H9 (cell line): ENCODE data around the gene RABGEF1. TPM values are rescaled to one million over a fixed set of nuclear protein-coding genes. Genes with fewer than 3 reads are reported as not detected.
"Not testable (repeated sequence)": the region's sequence is repeated elsewhere in the genome, so short reads cannot be mapped to it uniquely, and the experiment has no call there.

Source experiments
- DNase-seq: peaks from one replicate; pipeline ENCODE4 v3.0.0-alpha.2; 2017
- H2AFZ ChIP-seq: one replicate; pipeline ENCODE4 v1.6.1; 2013; ENCODE audit warnings: mild to moderate bottlenecking, low read length, control low read depth, moderate library complexity
- H2AK5ac ChIP-seq: 2 replicates; pipeline ENCODE4 v1.6.1; 2013; ENCODE audit warnings: low read length, control low read depth, mixed read lengths; ENCODE audit not compliant: insufficient read length
- H2BK120ac ChIP-seq: one replicate; pipeline ENCODE4 v1.6.1; 2013; ENCODE audit warnings: low read depth, mild to moderate bottlenecking, low read length, control low read depth, inconsistent platforms; ENCODE audit not compliant: poor library complexity, severe bottlenecking
- H2BK12ac ChIP-seq: 2 replicates; pipeline ENCODE4 v1.6.1; 2013; ENCODE audit warnings: low read length, control low read depth, mixed read lengths, low read depth; ENCODE audit not compliant: insufficient read length
- H2BK15ac ChIP-seq: 2 replicates; pipeline ENCODE4 v1.6.1; 2013; ENCODE audit warnings: low read depth, low read length, control low read depth
- H2BK20ac ChIP-seq: one replicate; pipeline ENCODE4 v1.6.1; 2013; ENCODE audit warnings: low read depth, mild to moderate bottlenecking, low read length, control low read depth, inconsistent platforms; ENCODE audit not compliant: poor library complexity, severe bottlenecking
- H2BK5ac ChIP-seq: 2 replicates; pipeline ENCODE4 v1.6.1; 2013; ENCODE audit warnings: low read length, control low read depth, mixed read lengths; ENCODE audit not compliant: insufficient read length
- H3K14ac ChIP-seq: 2 replicates; pipeline ENCODE4 v1.6.1; 2013; ENCODE audit warnings: low read length, control low read depth; ENCODE audit not compliant: insufficient read depth
- H3K18ac ChIP-seq: 2 replicates; pipeline ENCODE4 v1.6.1; 2013; ENCODE audit warnings: low read depth, mild to moderate bottlenecking, mixed read lengths, low read length, control low read depth; ENCODE audit not compliant: insufficient read length
- H3K23ac ChIP-seq: 2 replicates; pipeline ENCODE4 v1.6.1; 2013; ENCODE audit warnings: low read length, control low read depth, mixed read lengths, low read depth; ENCODE audit not compliant: insufficient read length
- H3K23me2 ChIP-seq: 2 replicates; pipeline ENCODE4 v1.6.1; 2013; ENCODE audit warnings: low read depth, mild to moderate bottlenecking, mixed read lengths, low read length, control low read depth; ENCODE audit not compliant: insufficient read length, poor library complexity, severe bottlenecking
- H3K27ac ChIP-seq: 2 replicates; pipeline ENCODE4 v1.5.1; 2013; ENCODE audit warnings: low read length, control low read depth, mixed read lengths, low read depth; ENCODE audit not compliant: insufficient read length
- H3K27me3 ChIP-seq: 2 replicates; pipeline ENCODE4 v1.6.1; 2013; ENCODE audit warnings: low read length, control low read depth, inconsistent platforms; ENCODE audit not compliant: insufficient read depth
- H3K4ac ChIP-seq: 2 replicates; pipeline ENCODE4 v1.6.1; 2013; ENCODE audit warnings: low read depth, mild to moderate bottlenecking, control low read depth, inconsistent platforms, low read length, moderate library complexity
- H3K4me1 ChIP-seq: 2 replicates; pipeline ENCODE4 v1.6.1; 2013; ENCODE audit warnings: low read length, control low read depth, inconsistent platforms; ENCODE audit not compliant: insufficient read depth
- H3K4me2 ChIP-seq: 2 replicates; pipeline ENCODE4 v1.6.1; 2013; ENCODE audit warnings: low read length, control low read depth, mixed read lengths; ENCODE audit not compliant: insufficient read length, insufficient read depth
- H3K56ac ChIP-seq: 2 replicates; pipeline ENCODE4 v1.6.1; 2013; ENCODE audit warnings: low read depth, mild to moderate bottlenecking, mixed read lengths, low read length, control low read depth; ENCODE audit not compliant: insufficient read length
- H3K79me1 ChIP-seq: 2 replicates; pipeline ENCODE4 v1.6.1; 2013; ENCODE audit warnings: low read depth, mild to moderate bottlenecking, moderate library complexity, low read length, control low read depth, inconsistent platforms; ENCODE audit not compliant: insufficient read depth, poor library complexity, severe bottlenecking
- H3K79me2 ChIP-seq: 2 replicates; pipeline ENCODE4 v1.6.1; 2013; ENCODE audit warnings: low read length, control low read depth, inconsistent platforms; ENCODE audit not compliant: insufficient read depth
- H3K9ac ChIP-seq: 2 replicates; pipeline ENCODE4 v1.6.1; 2013; ENCODE audit warnings: low read length, control low read depth, mixed read lengths; ENCODE audit not compliant: insufficient read length; ENCODE audit errors: extremely low read depth
- H3K9me3 ChIP-seq: one replicate; pipeline ENCODE4 v1.6.1; 2013; ENCODE audit warnings: low read depth, low read length, inconsistent platforms; ENCODE audit not compliant: control insufficient read depth
- H3T11ph ChIP-seq: one replicate; pipeline ENCODE4 v1.6.1; 2013; ENCODE audit warnings: mild to moderate bottlenecking, low read length, control low read depth, inconsistent platforms
- H4K20me1 ChIP-seq: one replicate; pipeline ENCODE4 v1.6.1; 2013; ENCODE audit not compliant: control insufficient read depth, insufficient read length, insufficient read depth
- H4K5ac ChIP-seq: 2 replicates; pipeline ENCODE4 v1.6.1; 2013; ENCODE audit warnings: low read depth, mild to moderate bottlenecking, mixed read lengths, low read length, control low read depth; ENCODE audit not compliant: insufficient read length
- H4K8ac ChIP-seq: replicated peaks from 2 replicates; pipeline ENCODE4 v1.6.1; 2013; ENCODE audit warnings: low read length, control low read depth, mixed read lengths, low read depth; ENCODE audit not compliant: insufficient read length
- H4K91ac ChIP-seq: 2 replicates; pipeline ENCODE4 v1.6.1; 2013; ENCODE audit warnings: low read depth, mild to moderate bottlenecking, moderate library complexity, mixed read lengths, low read length, control low read depth; ENCODE audit not compliant: insufficient read length
- H3K27ac Mint-ChIP-seq, 3 experiments: 2 replicates in 2 of 3; 3 replicates in 1 of 3; pipeline ENCODE4 v1.8.0; 2020 to 2021; ENCODE audit warnings: mixed read lengths in 3 of 3, mild to moderate bottlenecking in 1 of 3, moderate library complexity in 1 of 3
- H3K27me3 Mint-ChIP-seq: 2 replicates; pipeline ENCODE4 v1.8.0; 2021; ENCODE audit warnings: low read depth, mild to moderate bottlenecking, moderate library complexity, mixed read lengths
- H3K36me3 Mint-ChIP-seq, 3 experiments: 2 replicates in 2 of 3; 3 replicates in 1 of 3; pipeline ENCODE4 v1.8.0; 2020 to 2021; ENCODE audit warnings: low read depth in 3 of 3, mixed read lengths in 3 of 3; ENCODE audit not compliant: insufficient read depth in 1 of 3
- H3K4me1 Mint-ChIP-seq, 2 experiments: 2 replicates each; pipeline ENCODE4 v1.8.0; 2020; ENCODE audit warnings: mixed read lengths in 2 of 2
- H3K4me3 Mint-ChIP-seq, 2 experiments: 2 replicates in 1 of 2; 3 replicates in 1 of 2; pipeline ENCODE4 v1.8.0; 2020 to 2021; ENCODE audit warnings: mild to moderate bottlenecking in 2 of 2, mixed read lengths in 2 of 2, moderate library complexity in 1 of 2
- H3K9me3 Mint-ChIP-seq, 2 experiments: 2 replicates in 1 of 2; 3 replicates in 1 of 2; pipeline ENCODE4 v1.8.0; 2020; ENCODE audit warnings: mild to moderate bottlenecking in 2 of 2, mixed read lengths in 2 of 2, moderate library complexity in 1 of 2
- CTCF ChIP-seq: fragments of 200-600 bp; sonication (generic); conservative IDR thresholded peaks from 3 replicates; pipeline ENCODE4 v1.8.0; 2021; ENCODE audit warnings: antibody characterized with exemption, mild to moderate bottlenecking
- WGBS: extraction: QIAGEN DNeasy Blood & Tissue Kit; methylation state at CpG from one replicate; pipeline ENCODE4 v1.1.7; 2013; ENCODE audit warnings: missing lambda C conversion rate, low lambda C conversion rate, mixed read lengths; ENCODE audit not compliant: insufficient read length; ENCODE audit errors: extremely low coverage; 5-methylcytosine and 5-hydroxymethylcytosine counted together
- total RNA-seq: library from RNA; stranded (reverse); gene quantifications from 2 replicates; pipeline ENCODE4 v1.2.1, GENCODE V29; 2021

RABGEF1 gene
- total RNA-seq, 1 experiment from 2014 or later: 17.3 TPM

GRCh38 chr7:66781408-66782090, 41.0 kb downstream of the RABGEF1 start:
- no peaks in the 10 kb centered on the region for H3K23me2 ChIP-seq
- no peak overlapping the region for H3K4me3 Mint-ChIP-seq
- H4K20me1 ChIP-seq: no peaks in the 10 kb centered on the region

GRCh38 chr7:66782875-66783274, 42.3 kb downstream of the RABGEF1 start:
- H4K20me1 ChIP-seq, H3K4me1 Mint-ChIP-seq, H3K4me1 ChIP-seq, H3K27me3 ChIP-seq, H4K8ac ChIP-seq, H3K23ac ChIP-seq, H4K5ac ChIP-seq, H3K79me2 ChIP-seq, H2BK5ac ChIP-seq, H2AFZ ChIP-seq, H3K27ac ChIP-seq, H3K9ac ChIP-seq, H3K14ac ChIP-seq, H3K9me3 ChIP-seq, H3K4me3 Mint-ChIP-seq, H2BK120ac ChIP-seq, H3K79me1 ChIP-seq, H2BK15ac ChIP-seq, H3K18ac ChIP-seq, H3K27ac Mint-ChIP-seq, H3K56ac ChIP-seq, H3K9me3 Mint-ChIP-seq, H3K4me2 ChIP-seq, H3T11ph ChIP-seq, H3K4ac ChIP-seq, H3K27me3 Mint-ChIP-seq, DNase-seq, H2BK12ac ChIP-seq, H4K91ac ChIP-seq, H3K23me2 ChIP-seq, H2BK20ac ChIP-seq, H2AK5ac ChIP-seq: not testable (repeated sequence)
- no CpG with 5 or more reads among the region's 3 CpGs for WGBS
- peaks cover 15 to 63% (median 47%) of the 10 kb centered on the region in 3 experiments; a peak in 6 of 7 replicates for H3K36me3 Mint-ChIP-seq

More at GRCh38 chr7:66781408-66782090, 41.0 kb downstream of the RABGEF1 start:
- H3K79me1 ChIP-seq: no peaks in the 10 kb centered on the region
- no peaks in the 10 kb centered on the region; the same call in 1 of the 2 replicates for H3K79me2 ChIP-seq
- no peak overlapping the region for H3K14ac ChIP-seq
- no peak overlapping the region for H3K56ac ChIP-seq
- H2BK15ac ChIP-seq: no peak overlapping the region
- H2BK20ac ChIP-seq: no peak overlapping the region
- Mint-ChIP-seq H3K27ac (peak overlapping the region in 2 of 3 experiments; percentile 30 to 73; a peak in 3 of 7 replicates), H3K9me3 (no peaks in the 10 kb centered on the region), H3K4me1 (peaks cover 4 to 5% of the 10 kb centered on the region in 2 experiments), H3K27me3 (no peaks in the 10 kb centered on the region), H3K36me3 (peaks cover 19 to 57% (median 45%) of the 10 kb centered on the region in 3 experiments; a peak in 6 of 7 replicates)
- no peak overlapping the region for H3K18ac ChIP-seq
- no peaks in the 10 kb centered on the region for H3K27me3 ChIP-seq
- H3K9me3 ChIP-seq: no peaks in the 10 kb centered on the region
- H3K27ac ChIP-seq: no peak overlapping the region
- no peak overlapping the region for H2BK12ac ChIP-seq
- H3K4me1 ChIP-seq: no peaks in the 10 kb centered on the region
- no peak overlapping the region for H2AFZ ChIP-seq
- H3K23ac ChIP-seq: no peak overlapping the region
- H3T11ph ChIP-seq: no peak overlapping the region
- WGBS: no CpG with 5 or more reads among the region's 7 CpGs
- no peak for DNase-seq
- no peak overlapping the region for H2BK120ac ChIP-seq
- H4K5ac ChIP-seq: no peak overlapping the region
- H4K8ac ChIP-seq: no peak overlapping the region
- no peak overlapping the region for H3K4me2 ChIP-seq
- H2AK5ac ChIP-seq: no peak overlapping the region
- H2BK5ac ChIP-seq: no peak overlapping the region
- no peak overlapping the region for H4K91ac ChIP-seq
- no peak overlapping the region for H3K4ac ChIP-seq
- no peak for TF ChIP-seq CTCF
- H3K9ac ChIP-seq: no peak overlapping the region
